Skeletal muscle cell (primary cell): ENCODE data around the gene CD81.

ENCODE experiments used
- DNase-seq: peaks from one replicate; pipeline ENCODE4 v3.0.0-alpha.2; 2010; ENCODE audit warnings: low read depth
- H3K4me3 ChIP-seq: 2 replicates; pipeline ENCODE4 v1.5.1; 2011; ENCODE audit warnings: low read depth, mild to moderate bottlenecking, control low read depth, low read length, moderate library complexity

CD81 gene

DNA sequence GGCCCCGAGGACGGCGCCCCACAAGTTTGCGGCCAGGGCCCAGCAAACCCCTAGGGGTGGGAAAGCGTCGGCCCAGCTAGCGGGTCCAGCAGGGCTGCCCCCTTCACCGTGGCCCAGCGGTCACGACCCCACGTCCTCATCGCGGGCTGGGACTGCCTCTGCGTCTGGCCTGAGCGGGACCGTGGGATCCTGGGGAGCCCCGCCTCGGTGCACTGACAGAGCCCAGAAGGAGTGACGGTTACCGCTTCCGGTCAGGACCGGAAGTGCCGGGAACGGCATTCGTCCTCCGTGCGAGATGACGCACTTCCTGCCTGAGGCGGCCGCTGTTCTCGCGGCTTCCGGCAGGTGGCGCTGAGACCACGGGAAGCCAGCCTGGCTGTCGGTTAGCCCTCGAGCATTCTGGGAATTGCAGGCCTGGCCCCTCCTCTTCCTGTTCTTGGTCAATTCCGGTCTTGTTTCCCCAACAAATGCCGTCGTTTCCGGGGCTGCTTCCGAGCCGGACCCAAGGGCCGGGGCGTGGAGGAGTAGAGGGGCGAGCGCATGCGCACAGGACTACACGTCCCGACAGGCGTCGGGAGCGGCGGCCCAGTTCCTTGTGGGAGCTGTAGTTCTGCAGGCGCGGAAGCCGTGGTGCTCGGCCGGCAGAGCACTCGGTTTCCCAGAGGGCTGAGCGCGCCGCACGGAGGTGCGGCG, 23.1 kb downstream of the CD81 start, which contains the start of gene TSSC4:
Gene TSSC4 (plus strand): TSS at position 682 of the 693 bp plus-strand sequence. CDS start 1,884 bp downstream, outside the sequence.
- peak; percentile 99 for DNase-seq
- peak within 1 kb of the TSS; percentile 99 for H3K4me3 ChIP-seq

DNA sequence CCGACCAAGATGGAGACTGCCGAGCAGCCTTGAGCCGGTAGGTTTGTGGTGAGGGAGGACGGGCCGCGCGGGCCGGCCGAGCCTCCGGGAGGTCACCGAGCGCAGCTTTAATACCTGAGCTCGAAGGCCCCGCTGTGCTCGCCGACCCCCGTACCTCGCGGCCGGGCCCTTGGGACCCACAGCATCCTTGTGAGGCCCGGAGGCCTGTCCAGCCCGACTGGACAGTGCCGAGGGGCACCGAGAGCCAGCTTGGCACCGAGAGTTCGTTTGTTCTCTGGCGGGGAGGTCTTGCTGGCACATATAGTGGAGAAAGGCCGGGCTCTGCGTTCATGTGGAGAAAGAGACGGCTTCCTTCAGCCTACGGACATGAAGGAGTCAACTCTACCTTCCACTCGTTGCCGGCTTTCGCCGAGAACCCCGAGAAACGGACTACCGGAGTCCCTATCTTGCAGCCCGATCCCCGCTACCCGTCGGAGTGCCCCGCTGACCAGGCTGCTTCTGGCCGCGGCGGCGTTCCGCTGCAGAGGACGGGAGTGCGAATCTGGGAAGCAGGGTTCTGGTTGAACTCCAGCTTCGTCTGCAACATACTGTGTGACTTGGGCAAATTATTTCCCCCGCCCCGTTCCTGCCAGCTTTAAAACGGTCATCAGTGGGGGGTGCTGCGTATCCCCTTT, 23.8 kb downstream of the CD81 start:
- DNase-seq = no peak
- H3K4me3 ChIP-seq = peak overlapping the region; percentile 99

DNA sequence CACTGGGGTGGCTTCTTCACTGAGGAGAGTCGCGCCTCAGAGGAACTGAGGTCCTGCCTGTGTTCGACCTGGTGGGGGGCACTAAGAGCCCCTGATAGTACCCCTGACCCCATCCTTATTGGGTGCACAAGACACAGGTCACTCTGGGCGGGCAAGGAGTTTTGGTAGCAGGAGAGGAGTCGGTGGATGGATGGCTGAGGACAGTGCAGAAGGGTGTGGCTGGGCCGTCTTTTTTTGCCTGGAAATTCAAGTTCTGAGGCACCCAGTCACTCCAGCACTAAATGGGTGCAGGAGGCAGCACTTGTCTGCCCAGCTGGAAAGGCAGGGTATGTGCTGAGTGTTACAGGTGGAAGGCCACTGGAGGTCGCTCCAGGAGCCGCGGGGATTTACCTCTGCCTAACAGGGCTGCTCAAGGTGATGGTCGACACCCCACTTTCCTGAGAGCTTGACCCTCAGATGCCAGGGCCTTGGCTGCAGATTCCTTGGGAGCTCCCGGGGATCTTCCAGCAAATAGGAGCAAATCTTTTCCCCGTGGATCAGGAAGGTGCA, 24.4 kb downstream of the CD81 start:
- peak overlapping the region; percentile 99 for H3K4me3 ChIP-seq
- no peak for DNase-seq

DNA sequence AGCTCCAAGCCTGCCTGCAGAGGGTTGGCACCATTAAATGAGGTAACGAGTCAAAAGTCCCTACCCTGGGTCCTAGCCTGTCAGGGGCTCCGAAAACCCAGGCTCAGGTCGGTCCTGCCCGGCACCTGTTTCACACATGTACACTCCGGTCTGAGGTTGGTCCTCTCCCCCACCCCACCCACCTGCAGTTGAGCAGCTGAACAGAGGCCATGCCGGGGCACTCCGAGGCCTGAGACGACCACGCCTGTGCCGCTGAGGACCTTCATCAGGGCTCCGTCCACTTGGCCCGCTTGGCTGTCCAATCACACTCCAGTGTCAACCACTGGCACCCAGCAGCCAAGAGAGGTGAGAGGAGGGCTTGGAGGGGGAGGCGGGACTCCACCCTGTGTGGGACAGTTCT, 25.0 kb downstream of the CD81 start:
- DNase-seq = no peak
- no peak overlapping the region for H3K4me3 ChIP-seq

DNA sequence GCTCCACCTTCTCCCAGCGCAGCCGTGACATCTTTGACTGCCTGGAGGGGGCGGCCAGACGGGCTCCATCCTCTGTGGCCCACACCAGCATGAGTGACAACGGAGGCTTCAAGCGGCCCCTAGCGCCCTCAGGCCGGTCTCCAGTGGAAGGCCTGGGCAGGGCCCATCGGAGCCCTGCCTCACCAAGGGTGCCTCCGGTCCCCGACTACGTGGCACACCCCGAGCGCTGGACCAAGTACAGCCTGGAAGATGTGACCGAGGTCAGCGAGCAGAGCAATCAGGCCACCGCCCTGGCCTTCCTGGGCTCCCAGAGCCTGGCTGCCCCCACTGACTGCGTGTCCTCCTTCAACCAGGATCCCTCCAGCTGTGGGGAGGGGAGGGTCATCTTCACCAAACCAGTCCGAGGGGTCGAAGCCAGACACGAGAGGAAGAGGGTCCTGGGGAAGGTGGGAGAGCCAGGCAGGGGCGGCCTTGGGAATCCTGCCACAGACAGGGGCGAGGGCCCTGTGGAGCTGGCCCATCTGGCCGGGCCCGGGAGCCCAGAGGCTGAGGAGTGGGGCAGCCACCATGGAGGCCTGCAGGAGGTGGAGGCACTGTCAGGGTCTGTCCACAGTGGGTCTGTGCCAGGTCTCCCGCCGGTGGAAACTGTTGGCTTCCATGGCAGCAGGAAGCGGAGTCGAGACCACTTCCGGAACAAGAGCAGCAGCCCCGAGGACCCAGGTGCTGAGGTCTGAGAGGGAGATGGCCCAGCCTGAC, 26.0 kb downstream of the CD81 start:
- no peak for DNase-seq
- H3K4me3 ChIP-seq = no peak overlapping the region

DNA sequence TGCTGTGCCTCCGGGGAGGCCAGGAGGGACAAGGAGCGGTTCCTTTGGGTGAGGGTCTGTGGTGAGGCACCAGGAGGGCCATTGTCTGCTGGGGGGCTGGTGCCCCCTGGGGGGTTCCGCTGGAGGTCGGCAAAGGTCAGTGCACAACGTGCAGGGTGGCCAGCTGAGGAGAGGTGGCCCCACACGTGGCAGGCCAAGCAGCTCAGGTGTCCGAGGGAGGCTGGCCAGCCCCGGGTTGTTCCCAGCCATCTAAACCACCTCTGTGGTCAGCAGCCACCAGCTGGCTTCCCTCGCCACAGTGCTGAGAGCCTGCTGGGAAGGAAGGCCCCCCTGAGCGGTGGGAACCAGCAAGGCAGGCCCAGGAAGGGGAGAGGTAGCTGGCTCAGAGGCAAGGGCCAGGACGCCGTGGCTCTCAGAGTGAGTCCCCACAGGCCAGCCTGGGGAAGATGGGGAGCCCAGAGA, 27.7 kb downstream of the CD81 start:
- H3K4me3 ChIP-seq = no peak overlapping the region
- DNase-seq = no peak

DNA sequence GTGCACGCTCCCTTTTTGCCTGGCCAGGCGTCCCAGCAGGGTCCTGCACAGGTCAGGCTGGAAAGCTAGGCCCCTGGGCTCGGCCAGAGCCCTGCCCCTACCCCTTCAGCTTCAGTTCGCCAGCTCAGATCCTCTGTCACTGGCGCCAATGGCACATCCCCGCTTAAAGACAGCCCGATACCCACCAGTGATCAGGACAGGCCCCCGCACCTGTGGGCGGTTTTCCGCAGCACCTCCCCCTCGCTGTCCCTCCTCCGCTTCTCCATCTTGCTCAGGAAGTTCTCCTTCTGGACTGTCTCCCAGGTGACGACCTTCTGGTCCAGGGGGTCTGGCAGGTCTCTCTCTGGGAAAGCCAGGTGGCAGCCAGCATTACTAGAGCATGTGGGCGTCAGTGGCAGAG, 29.3 kb downstream of the CD81 start:
- no peak overlapping the region for H3K4me3 ChIP-seq
- DNase-seq = no peak

DNA sequence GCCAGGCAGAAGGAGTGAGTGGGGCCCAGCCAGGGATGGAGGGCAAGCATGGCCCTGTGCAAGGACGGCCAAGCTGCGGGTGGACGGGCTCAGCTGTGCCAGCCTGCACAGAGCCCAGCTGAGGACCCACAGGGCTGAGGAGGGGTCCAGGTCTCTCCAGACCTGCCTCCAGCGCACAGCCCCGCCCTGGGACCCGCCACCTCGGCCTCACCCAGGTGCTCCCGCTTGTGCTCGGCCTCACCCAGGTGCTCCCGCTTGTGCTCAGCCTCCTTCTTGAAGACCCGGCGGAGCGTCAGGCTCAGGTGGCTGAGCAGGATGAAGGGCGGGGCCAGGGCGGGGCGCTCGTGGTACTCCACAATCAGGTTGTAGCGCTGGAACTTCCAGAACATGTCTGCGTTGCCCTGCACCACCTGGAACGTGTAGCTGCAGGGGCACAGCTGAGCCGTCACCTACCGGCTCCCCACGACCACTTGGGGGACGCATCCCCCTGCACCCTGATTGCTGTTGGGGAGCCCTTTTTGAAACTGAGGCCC, 29.8 kb downstream of the CD81 start:
- no peak overlapping the region for H3K4me3 ChIP-seq
- DNase-seq = no peak

DNA sequence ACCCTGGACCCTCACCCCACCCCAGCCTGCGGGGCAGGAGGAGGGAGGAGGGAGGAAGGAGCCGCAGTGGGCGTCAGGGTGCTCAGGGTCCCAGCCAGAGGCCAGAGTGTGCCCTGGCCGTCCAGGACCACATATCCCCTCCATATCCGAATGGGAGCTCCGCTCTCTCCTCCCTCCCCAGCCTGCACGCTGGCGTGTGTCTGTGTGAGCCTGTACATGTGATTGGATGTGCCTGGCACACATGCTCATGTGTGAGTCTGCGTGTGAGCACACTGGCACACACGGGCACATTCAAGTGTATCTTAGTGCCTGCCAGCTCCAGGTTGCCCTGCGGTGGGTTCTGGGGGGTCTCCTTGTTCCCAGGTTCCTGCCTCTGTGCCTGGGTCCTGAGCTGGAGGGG, 31.6 kb downstream of the CD81 start:
- H3K4me3 ChIP-seq = no peak overlapping the region
- no peak for DNase-seq

DNA sequence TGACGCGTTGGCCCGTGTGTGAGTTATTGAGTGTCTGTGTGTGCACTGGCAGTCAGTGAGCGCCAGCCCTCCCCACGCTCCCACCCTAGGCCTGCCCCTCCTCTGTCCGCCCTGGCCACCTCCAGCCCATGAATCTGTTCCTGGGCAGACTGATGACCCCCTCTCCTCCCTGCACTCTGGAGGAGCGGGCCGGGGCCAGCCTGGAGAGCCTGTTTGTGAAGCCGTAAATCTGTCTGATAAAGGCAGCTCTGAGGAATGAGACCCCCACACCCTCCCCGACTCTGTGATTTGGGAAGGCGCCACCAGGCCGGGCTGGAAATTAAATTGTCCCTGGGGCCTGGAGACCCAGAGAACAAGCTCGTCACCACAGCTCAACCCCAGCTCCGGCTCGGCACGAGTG, 32.0 kb downstream of the CD81 start:
- H3K4me3 ChIP-seq = no peak overlapping the region
- DNase-seq = no peak

DNA sequence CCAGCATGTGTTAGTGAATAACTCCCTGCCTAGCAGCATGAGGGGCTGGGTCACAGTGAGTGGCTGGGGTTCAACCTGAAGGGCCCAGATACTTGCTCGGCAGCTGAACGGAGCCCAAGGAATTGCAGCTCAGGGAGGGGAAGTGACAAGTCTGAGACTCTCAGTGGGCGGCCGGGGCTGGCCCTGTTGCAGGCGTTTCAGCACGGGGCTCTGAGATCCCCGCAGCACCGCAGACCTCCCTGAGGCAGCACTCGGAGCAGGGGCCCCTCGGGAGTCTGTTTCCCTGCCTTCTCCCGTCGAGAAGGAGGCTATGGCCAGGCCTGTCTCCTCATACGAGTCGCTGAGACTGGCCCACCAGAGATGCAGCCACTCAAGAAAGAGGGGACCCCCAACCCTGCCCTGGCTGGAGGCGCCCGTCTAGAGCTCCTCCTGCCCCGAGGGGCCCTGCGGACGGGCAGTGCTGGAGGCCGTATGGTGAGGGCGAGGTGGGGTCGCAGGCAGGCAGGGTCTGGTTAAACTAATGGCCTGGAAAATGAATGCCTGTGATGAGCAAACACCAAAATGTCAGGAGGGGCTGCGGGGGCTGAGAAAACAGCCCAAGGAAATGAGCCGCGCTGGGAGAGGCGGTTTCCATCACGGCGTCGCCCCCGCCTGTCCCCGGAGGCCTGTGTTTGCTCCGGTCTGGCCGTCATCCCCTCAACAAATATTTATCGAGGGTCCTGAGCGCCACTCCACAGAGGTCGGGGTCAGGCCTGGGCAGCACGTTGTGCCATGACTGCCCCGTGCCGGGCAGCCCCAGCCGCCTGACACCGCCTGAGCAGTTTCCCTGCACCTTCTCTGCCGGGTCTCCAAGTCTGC, 32.7 kb downstream of the CD81 start:
- no peak overlapping the region for H3K4me3 ChIP-seq
- no peak for DNase-seq

DNA sequence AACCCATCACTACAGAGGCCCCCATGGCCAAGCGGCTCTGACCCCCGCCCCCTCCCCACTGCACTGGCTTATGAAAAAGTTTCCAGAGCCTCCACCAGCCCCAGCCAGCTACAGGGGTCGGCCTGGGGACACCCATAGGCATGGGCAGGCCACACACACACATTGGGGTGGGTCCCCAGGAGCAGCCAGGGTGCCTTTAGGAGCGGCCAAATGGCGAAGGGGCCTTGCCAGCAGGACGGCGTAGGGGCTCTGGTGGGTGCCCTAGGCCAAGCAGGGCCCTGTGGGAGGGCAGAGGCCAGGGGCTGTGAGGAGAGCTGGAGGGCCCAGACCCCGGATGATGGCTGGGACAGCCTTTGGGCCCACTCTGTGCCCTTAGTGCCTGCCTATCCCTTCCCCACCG, 33.5 kb downstream of the CD81 start:
- H3K4me3 ChIP-seq = no peak overlapping the region

DNA sequence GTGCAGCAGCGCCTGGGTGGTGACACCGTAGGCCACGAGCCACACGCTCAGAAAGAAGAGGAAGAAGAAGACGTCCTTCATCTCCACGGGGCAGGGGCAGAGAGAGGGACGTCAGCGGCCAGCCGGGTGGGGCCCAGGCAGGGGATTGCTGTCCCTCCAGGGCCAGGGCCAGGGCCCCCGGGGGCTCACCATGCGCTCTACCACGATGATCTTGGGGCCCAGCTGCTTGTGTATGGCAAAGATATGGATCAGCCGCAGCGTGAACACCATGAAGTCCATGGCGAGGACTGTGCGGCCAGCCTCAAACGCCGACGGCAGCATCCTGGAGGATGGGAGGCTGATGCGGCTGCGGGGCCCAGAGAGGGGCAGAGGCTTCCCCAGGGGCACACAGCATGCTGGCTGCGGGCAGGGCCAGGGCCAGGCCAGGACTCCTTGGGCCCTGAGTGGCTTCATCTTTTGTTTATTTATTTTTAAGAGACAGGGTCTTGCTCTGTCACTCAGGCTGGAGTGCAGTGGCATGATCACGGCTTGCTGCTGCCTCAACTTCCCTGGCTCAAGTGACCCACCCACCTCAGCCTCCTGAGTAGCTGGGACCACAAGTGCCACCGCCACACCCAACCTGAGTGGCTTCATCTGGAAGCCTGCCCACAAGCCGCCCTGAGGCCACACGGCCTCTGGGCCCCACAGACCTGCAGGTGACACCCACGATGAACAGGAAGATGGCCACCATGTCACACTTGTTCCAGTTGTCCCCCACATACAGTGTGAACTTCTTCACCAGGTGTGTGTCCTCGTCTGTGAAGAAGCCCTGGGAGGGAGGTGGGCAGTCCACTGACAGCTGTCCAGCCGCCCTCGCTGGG, 34.6 kb downstream of the CD81 start:
- H3K4me3 ChIP-seq = no peak overlapping the region
- no peak for DNase-seq

More for the DNA sequence above, 33.5 kb downstream of the CD81 start:
- DNase-seq = no peak

DNA sequence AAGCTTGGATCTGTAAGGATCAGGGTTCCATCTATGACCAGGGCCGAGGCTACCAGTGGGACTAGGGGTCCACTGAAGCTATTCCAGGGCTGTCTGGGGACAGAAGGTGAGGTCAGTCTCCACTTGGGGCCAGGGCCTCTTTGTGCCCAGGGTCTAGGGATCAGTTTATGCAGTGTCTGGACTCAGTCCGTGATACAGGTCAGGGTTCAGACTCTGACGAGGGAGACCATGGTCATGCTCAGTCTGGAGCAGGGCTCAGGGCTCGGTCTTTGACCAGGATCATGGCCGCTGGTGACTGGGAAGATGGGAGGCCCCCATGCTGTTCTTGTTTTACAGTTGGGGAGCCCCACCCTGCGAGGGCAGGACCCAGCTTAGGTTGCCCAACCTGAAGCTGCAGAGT, 35.2 kb downstream of the CD81 start:
- DNase-seq = no peak
- no peak overlapping the region for H3K4me3 ChIP-seq

DNA sequence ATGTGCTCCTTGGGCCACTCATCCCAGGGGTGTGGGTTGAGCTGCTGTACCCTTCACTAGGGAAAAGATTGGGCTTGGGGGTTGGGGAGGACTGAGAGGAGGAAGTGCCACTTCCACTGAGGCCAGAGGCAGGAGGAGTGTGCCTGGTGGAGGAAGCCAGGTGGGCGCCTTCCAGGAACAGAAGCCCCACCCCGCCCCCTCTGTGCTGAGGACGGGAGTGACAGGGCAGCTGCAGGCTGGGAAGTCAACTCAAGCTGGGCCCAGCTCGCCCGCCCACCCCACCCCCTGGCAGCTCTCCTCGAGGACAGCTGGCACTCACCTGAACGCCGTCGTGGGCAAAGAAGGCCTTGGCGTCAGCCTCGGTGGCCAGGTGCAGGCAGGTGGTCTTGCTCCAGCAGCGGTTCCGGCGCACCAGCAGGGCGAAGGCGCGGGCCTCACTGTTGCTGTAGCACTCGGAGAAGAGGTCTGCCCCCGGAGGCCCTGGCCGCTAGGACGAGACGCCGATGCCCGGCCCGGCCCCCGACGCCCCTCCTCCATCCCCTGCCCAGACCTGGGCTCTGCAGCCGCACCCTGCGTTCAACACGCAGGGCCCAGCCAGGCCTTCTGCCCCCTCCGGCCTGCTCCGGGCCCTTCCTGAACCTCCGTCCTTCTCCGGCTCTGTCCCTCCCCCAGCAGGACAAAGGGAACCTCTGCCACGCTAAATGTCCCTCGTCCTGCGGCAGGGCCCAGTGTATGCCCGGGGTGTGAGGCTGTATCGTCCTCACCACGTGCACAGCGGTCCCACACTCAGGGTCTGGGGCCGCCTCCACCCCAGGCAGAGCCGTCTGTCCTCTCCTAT, 36.9 kb downstream of the CD81 start:
- no peak overlapping the region for H3K4me3 ChIP-seq
- no peak for DNase-seq

DNA sequence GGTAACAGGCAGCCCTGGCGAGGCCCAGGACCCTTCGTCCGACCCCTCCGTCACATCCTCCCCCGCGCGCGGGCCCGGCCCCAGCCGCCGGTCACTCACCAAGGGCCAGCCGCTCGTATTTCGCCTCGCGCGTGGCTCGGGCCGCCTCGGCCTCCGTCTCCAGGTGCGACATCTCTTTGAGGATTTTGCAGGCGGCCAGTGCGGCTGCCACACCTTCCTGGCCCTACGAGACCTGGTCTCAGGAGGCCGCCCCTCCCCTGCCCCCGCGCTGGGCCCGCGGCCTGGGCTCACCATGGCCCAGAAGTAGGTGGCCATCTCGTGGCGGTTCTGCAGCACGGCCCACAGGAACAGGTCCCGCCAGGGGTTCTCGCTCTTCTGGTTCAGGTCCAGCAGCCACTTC, 37.5 kb downstream of the CD81 start:
- H3K4me3 ChIP-seq = no peak overlapping the region

DNA sequence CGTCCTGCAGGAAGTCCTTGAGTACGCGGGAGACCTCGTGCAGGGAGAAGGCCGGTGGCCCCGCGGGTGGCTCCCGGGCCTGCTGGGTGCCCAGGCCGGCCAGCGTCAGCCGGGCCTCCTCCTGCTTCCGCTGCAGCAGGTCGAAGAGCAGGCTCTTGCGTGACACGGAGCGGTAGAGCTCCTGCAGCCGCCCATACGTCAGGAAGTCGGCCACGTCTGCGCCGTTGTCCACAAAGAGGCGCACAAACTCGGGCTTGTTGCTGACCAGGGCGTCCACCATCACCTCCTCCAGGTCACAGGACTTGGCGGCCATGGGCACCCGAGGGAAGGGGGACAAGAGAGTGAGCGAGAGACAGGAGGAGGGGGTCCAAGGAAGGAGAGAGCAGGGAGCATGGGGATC, 38.1 kb downstream of the CD81 start:
- H3K4me3 ChIP-seq = no peak overlapping the region
- DNase-seq = no peak

More for the DNA sequence above, 37.5 kb downstream of the CD81 start:
- no peak for DNase-seq
